ENCODE results near the gene HPSE2.
"Not testable (repeated sequence)": the region's sequence is repeated elsewhere in the genome, so short reads cannot be mapped to it uniquely, and the experiment has no call there.

The HPSE2 gene

GRCh38 chr10:99143651-99144050 lies 92.0 kb downstream of the HPSE2 start:
- no peak for DNase-seq

DNA sequence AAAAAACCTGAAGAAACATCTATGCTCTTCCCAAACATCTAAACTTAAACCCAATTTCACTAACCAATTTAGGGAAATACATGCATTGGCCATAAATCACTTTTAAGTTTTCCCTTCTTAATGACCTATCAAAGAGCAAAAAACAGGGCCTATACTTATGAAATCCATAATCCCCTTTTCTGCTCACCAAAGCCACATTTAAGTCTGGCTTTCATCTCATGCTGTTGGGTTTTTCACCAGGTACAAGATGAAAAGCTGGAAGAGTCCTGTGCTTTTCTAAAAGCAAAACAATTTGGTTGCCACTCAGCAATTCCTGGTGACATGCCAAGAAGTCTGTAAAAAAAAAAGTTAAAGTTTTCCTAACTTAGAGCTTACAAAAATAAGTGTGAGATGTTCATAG lies 92.6 kb downstream of the HPSE2 start:
- no peak for DNase-seq

DNA sequence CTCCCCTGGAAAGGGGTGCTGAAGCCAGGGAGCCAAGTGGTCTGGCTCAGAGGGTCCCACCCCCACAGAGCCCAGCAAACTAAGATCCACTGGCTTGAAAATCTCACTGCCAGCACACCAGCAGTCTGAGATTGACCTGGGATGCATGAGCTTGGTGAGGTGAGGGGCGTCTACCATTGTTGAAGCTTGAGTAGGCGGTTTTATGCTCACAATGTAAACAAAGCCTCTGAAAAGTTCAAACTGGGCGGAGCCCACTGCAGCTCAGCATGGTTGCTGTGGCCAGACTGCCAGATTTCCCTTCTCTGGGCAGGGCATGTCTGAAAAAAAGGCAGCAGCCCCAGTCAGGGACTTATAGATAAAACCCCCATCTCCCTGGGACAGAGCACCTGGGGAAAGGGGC lies 102.8 kb downstream of the HPSE2 start:
- DNase-seq, result not testable (repeated sequence)

DNA sequence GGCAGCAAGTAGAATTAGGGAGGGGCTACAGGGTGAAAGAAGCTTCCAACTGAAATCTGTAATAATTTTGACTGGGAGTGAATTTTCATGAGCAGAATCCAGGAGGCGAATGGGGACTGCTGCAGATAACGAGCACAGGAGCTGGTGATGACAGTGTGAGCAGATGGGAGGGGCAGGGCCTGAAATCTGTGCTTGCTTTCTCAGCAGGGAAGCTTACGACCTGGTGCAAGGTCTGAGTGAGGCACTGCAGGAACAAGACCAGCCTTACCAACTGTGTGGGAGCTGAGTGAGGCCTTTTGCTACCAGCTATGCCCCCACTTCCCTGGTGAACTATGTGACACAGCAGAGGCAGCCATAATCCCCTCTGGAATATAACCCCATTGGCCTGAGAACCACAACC lies 109.8 kb downstream of the HPSE2 start:
- no peak for DNase-seq

DNA sequence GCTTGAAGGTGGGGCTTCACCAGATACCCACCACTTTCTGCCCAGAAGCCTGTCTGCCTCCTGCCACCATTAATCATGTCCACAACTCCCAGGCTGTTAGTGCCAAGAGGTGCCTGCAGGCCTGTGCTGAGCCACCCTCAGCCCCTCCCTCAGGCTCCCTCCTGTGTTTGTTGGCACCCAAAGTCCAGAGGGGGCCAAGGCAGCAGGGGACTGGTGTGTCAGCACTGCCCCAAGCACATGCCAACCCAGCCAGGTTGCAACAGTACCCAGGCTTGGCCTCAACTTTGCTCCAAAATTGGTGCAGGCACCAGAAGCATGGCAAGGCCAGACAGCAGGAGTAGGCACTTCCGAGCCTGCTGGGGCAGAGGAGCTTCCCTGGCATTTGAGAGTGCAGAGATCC lies 111.3 kb downstream of the HPSE2 start:
- DNase-seq, result no peak

DNA sequence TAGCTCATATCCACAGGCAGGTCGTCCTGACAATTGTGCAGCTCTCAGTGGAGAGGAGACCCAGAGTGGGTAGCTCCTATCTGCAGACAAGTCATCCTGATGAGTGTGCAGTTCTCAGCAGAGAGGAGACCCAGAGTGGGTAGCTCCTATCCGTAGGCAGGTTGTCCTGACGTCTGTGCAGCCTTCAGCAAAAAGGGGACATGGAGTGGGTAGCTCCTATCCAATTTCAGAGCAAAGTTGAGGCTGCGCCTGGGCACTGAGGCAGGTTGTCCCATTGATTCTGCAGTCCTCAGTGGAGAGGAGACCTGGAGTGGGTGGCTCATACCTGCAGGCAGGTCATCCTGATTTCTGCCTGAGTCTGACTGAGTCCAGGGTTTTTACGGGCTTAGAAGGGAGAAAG lies 111.8 kb downstream of the HPSE2 start:
- DNase-seq, result no peak

- DNase-seq, result no peak
Measured at GRCh38 chr10:99123336-99123735, 112.3 kb downstream of the HPSE2 start.

GRCh38 chr10:99119258-99119748 lies 116.3 kb downstream of the HPSE2 start:
- DNase-seq, result no peak

DNA sequence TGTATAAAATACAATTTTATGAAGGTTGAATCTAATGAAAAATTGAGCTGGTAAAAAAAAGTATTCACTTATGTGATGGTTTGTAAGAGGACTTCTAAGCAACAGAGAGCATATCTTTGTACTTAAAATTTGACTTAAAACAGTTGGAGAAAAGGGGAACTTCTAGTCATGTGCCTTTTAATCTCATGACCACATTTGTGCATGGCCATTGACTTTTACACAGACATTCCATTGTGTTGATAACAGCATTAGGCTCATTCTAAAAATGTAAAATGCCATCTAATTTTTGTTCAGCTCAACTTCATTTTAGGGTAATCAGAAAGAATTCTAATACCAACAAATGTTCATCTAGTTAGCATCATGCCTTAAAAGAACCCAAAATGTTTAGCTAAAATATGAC lies 119.9 kb downstream of the HPSE2 start:
- DNase-seq, result no peak

GRCh38 chr10:99085358-99085757 lies 150.3 kb downstream of the HPSE2 start:
- DNase-seq, result no peak

GRCh38 chr10:99084161-99084560 lies 151.5 kb downstream of the HPSE2 start:
- no peak for DNase-seq

- DNase-seq, result no peak
Measured at GRCh38 chr10:99080275-99080945, 155.2 kb downstream of the HPSE2 start.

GRCh38 chr10:99062591-99062990 lies 173.1 kb downstream of the HPSE2 start:
- DNase-seq, result no peak

- no peak for DNase-seq
Measured at GRCh38 chr10:99058762-99059161, 176.9 kb downstream of the HPSE2 start.

DNA sequence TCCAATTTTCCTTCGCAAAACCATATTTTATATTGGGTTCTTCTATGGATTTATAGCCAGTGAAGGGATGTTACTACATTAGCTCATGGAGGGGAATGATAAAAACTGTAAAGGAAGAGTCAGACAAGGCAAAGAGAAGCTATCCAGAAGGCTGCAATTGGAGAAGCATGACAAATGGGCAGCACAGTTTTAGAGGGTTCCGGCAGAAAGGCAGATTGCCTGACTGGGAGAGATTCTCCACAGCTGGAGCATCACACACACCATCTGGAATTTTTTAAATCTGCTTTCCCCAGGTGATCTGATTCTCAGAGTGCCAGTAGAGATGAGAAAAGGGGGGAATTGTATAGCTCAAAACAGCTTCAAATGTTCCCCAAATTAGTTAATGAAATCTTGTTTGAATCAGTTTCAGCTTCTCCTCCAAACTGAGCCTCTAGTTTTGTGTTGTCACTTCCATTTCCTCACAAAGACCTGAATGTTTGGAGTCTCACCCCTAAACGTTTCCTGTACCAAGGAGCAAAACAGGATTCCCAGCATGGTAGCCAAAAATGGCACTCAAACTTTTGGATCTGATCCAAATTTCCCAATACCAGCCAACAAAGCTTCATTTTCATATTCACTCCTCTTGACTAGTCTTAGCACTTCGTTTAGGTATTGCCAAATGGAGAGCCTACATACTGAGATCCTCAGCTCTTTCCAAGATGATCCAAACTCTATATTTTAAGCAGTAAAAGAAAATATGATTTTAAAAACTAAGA lies 177.5 kb downstream of the HPSE2 start:
- peak; percentile 7 for DNase-seq

GRCh38 chr10:99045671-99046070 lies 190.0 kb downstream of the HPSE2 start:
- DNase-seq, result no peak

- DNase-seq, result no peak
Measured at GRCh38 chr10:99042051-99042771, 193.4 kb downstream of the HPSE2 start.

DNA sequence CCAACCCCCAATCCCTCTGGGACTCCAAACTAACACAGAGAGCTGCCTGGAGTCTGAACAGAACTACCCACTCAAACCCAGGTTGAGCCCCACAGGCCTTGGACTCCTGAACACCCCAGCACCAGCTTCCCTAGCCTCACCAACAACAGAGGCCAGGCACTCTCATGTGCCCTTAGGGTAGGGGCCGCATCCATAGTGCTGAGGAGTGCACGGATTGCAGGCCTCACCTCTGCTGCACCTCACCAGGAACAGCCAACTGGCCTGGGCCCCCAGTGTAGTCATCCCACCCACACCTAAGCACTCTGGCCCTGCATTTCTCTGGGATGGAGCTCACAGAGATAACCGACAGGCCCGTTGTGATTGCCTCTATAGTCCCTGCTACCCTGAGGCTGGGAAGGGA lies 194.2 kb downstream of the HPSE2 start:
- no peak for DNase-seq

DNA sequence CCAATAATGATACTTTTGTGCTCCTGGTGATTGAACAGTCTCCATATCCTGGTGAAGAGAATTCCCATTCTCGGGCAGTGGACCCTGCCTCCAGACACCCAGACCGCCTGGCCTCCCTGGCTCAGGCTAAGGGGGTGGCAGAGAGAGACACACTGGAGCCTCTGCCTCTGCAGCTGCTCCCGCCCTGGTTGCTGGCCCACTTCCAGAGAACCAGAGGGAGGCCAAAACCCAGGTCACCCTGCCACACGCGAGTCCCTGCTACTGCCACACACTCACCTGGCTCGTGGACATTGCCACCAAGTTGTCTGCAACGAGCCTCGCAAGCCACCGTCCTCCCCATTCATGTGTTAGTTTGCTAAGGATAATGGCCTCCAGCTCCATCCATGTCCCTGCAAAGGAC lies 221.8 kb downstream of the HPSE2 start:
- DNase-seq, result no peak

- no peak for DNase-seq
Measured at GRCh38 chr10:99010286-99010685, 225.4 kb downstream of the HPSE2 start.

DNA sequence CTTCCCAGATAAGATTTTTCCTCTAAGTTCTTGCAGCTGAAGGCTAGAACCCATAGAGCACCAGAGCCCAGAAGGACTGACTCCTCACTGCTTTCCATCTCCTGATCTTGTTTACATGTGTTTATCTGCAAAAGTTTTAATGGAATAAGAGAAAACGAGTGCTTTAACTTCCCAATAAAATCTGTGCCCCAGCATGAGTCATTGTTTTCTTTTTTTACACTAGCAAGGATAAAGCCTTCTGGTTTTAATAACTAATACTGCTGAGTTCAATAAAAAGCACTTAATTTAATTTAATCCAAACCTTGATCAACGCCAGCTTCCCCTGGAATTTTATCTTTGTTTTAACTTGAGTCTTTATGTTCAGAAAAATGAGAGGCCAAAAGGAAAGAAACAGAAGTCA lies 227.6 kb downstream of the HPSE2 start:
- no peak for DNase-seq

DNA sequence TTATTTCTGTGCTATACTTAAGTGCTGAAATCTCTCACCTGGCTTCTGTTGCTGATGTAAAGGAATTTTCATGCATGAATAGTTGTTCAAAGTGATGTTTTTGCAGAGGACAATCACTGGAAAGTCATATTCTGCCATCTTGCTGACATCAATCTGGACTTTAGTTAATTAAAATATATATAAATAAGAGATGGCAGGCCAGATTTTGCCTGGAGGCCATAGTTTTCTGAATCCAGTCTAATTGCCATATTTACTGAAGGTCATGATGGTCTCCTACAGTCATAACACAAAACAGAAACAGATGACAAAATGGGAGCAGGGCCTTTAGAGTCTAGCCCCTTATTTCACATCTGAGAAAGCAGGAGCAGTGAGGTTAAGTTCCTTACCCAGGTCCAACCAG lies 228.2 kb downstream of the HPSE2 start:
- no peak for DNase-seq

DNA sequence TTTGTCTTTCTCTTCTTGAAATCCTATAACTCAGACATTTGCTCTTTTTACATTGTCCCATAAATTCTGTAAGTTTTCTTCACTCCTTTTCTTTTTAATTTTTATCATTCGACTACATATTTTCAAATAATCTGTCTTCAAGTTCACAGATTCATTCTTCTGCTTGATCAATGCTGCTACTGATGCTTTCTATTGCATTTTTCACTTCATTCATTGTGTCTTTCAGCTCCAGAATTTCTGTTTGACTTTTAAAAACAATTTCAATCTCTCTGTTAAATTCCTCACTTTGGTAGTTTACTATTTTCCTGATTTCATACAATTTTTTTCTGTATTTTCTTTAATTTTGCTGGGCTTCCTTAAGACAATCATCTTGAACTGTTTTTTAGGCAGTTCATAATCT lies 230.4 kb downstream of the HPSE2 start:
- no peak for DNase-seq

GRCh38 chr10:99004738-99005137 lies 230.9 kb downstream of the HPSE2 start:
- no peak for DNase-seq
